ENCODE measurements around the gene CCDC85C.

CCDC85C gene

DNA sequence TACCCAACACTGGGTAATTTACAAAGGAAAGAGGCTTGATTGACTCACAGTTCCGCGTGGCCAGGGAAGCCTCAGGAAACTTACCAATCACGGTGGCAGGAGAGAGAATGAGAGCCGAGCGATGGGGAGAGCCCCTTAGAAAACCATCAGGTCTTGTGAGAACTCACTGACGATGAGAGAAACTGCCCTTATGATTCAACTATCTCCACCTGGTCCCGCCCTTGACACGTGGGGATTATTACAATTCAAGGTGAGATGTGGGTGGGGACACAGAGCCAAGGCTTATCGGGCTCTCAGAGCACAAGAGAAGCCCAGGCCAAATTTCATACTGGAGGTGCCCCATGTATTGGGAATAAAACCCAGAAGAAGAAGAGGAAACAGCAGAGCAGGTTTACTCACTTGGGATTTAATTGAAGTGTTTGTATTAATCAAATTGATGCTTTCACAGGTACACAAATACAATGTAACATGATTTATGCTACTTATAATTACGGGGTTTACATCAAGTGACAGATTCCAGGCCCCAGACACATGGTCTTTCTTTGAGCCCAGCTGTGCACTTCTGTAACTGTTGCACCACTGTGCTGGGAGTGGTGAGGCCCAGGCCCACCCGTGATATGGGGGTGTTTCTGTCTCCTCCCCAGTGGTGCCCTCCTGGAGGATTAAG, 8.2 kb upstream of the CCDC85C start:
- no peak overlapping the region for H3K4me3 ChIP-seq (ENCODE audit: low read length)
- TF ChIP-seq, protein P1, sequence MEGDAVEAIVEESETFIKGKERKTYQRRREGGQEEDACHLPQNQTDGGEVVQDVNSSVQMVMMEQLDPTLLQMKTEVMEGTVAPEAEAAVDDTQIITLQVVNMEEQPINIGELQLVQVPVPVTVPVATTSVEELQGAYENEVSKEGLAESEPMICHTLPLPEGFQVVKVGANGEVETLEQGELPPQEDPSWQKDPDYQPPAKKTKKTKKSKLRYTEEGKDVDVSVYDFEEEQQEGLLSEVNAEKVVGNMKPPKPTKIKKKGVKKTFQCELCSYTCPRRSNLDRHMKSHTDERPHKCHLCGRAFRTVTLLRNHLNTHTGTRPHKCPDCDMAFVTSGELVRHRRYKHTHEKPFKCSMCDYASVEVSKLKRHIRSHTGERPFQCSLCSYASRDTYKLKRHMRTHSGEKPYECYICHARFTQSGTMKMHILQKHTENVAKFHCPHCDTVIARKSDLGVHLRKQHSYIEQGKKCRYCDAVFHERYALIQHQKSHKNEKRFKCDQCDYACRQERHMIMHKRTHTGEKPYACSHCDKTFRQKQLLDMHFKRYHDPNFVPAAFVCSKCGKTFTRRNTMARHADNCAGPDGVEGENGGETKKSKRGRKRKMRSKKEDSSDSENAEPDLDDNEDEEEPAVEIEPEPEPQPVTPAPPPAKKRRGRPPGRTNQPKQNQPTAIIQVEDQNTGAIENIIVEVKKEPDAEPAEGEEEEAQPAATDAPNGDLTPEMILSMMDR (conservative IDR thresholded peaks at IDR 0.05; ENCODE audit: low read depth, low read length), result no peak
- DNase-seq (ENCODE audit: low read depth), result no peak

DNA sequence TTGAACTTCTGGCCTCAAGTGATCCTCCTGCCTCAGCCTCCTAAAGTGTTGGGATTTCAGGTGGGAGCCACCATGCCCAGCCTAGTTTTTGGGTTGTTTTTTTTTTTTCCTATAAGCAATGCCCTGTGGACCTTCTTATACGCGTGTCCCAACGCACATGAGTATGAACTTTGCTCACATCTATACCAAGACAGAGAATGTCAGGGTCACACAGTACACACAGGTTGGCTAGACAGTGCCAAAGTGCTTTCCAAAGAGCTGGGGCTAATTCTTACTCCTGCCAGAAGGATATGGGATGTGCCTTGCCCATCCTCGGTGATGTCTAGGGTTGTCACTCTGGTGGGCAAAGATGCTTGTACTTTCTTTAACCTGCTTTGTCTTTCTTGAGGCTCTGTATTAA, 7.6 kb upstream of the CCDC85C start:
- H3K4me3 ChIP-seq (ENCODE audit: low read length), result no peak overlapping the region
- TF ChIP-seq, protein P1 (conservative IDR thresholded peaks at IDR 0.05; ENCODE audit: low read depth, low read length), result no peak
- DNase-seq (ENCODE audit: low read depth), result no peak

DNA sequence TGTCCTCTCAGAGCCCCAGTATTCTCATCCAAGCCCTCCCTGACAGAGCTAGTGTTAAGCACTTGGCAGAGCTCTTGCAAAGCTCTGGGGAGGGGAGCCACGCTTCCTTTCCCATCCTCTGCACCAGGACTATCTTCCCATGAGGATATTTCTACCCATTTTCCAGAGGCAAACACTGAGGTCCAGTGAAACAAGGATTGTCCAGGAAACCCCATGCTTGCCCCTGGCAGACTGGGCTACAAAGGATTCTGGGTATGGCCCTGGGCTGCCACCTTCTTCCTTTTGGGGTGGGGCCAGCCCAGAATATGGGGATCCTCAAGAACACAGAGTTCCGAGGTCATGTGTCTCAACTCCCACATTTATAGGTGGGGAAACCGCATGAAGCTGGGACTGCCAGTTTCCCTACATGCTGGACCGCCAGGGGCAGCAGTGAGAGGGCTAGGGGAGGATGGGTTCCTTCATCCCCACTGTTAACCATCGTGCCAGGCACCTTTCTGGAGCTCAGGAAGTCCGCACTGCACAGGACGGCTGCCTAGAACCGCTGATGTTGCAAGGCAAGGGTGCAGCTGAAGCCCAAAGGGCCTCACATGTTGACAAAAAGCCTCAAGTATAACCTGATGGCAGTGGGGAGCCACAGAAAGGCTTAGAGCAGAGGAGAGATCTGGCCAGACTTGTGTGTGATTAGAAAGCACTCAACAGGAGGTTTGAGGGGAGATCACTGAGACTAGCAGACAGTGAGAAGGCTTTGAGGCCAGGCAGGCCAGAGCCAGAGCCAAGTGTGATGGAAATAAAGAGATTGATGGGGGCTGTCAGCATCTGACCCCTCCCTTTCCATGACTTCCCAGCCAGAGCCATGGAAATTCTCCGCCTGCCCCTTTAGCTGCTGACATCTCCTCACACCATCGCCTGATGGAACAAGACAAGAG, 5.5 kb upstream of the CCDC85C start:
- no peak for DNase-seq (ENCODE audit: low read depth)
- TF ChIP-seq, protein P1 (conservative IDR thresholded peaks at IDR 0.05; ENCODE audit: low read depth, low read length), result no peak
- H3K4me3 ChIP-seq (ENCODE audit: low read length), result no peak overlapping the region

DNA sequence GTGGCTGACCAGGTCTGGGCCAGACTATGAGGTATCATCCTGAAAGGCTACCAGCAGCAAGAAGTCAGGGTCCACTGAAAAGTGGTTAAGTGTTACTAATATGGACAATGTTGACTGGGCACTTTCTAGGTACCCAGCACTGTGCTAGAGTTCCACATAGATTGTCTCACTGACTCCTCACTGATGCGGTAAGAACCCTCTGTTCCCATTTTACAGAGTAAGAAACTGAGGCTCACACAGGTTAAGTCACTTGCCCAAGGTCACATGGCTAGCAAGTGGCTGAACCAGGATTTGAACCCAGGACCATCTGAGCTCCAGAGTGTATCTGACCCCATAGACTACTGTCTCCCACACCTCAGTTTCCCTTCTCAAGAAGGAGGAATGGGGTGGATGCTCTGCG, 4.6 kb upstream of the CCDC85C start:
- TF ChIP-seq, protein P1 (conservative IDR thresholded peaks at IDR 0.05; ENCODE audit: low read depth, low read length), result no peak
- H3K4me3 ChIP-seq (ENCODE audit: low read length), result no peak overlapping the region
- DNase-seq (ENCODE audit: low read depth), result no peak

DNA sequence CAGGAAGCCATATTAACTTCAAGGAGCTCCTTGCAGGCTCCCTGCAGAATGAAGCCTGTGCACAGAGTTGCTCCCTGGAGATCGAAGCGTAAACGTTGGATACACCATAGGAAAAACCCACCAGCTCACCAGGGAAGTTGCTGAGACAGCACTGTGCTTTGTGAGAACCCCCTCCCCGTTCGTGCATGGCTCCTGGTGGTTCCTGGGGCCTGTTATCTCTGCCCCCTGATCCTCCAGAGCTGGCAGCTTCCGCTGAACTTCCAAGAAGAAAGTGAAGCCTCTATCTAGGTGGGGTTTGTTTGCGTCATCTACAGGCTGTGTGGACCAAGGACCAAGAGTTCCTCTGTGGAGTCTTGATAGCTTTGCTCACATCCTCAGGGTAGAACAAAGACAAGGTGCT, 2.4 kb upstream of the CCDC85C start:
- TF ChIP-seq, protein P1 (conservative IDR thresholded peaks at IDR 0.05; ENCODE audit: low read depth, low read length), result no peak
- DNase-seq (ENCODE audit: low read depth), result no peak

DNA sequence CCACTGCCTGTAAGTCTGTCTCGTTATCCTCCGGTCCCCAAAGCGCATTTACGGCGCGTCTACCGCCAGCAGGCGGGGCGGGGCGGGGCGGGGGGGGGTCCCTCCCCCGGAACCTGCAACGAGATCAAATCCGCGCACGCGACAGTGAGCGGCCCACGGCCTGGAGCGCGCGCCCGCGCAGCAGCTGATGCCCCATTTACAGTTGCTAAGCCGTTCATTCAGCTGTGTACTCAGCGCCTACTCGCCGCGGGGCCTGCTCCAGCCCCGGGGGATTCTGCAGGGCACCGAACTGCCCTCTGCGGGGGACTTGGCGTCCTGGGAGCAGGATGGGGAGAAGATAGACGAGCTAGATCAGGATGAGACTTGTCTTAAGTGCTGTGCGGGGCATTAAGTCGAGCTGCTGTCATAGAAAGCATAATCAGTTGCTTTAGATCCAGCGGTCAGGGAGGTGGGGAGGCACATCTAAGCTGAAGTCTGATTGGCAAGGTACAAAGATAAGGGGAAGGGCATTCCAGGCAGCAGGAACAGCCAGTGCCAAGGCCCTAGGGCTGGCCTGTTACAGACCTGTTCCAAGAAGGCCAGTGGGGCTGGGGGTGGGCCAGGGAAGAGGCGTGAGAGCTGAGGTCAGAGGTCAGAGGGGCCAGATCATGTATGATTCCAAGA, 1.4 kb upstream of the CCDC85C start:
- no peak for DNase-seq (ENCODE audit: low read depth)
- TF ChIP-seq, protein P1 (conservative IDR thresholded peaks at IDR 0.05; ENCODE audit: low read depth, low read length), result no peak
- peak overlapping the region; percentile 67 for H3K4me3 ChIP-seq (ENCODE audit: low read length)

More for the DNA sequence above, 2.4 kb upstream of the CCDC85C start:
- no peak overlapping the region for H3K4me3 ChIP-seq (ENCODE audit: low read length)
